Trophoblast cell (in vitro differentiated cells and primary cell): Measurements from ENCODE around the gene ABHD14A.
"Not testable (repeated sequence)": the region's sequence is repeated elsewhere in the genome, so short reads cannot be mapped to it uniquely, and the experiment has no call there.

ENCODE experiments used
- DNase-seq, 2 donors: peaks; one replicate each; pipeline ENCODE4 v3.0.0-alpha.2; 2016
- H2AFZ ChIP-seq: 2 replicates; pipeline ENCODE4 v1.6.1; 2013; ENCODE audit warnings: low read length, moderate library complexity, mild to moderate bottlenecking; ENCODE audit not compliant: insufficient read depth, poor library complexity
- H2AK5ac ChIP-seq: 2 replicates; pipeline ENCODE4 v1.6.1; 2013; ENCODE audit warnings: mild to moderate bottlenecking, low read length
- H2BK120ac ChIP-seq: 2 replicates; pipeline ENCODE4 v1.6.1; 2013; ENCODE audit warnings: low read length, mild to moderate bottlenecking, moderate library complexity; ENCODE audit not compliant: insufficient read depth, poor library complexity
- H2BK12ac ChIP-seq: 2 replicates; pipeline ENCODE4 v1.6.1; 2013; ENCODE audit warnings: mild to moderate bottlenecking, low read length, moderate library complexity
- H2BK5ac ChIP-seq: 2 replicates; pipeline ENCODE4 v1.6.1; 2013; ENCODE audit warnings: low read length, low read depth, moderate library complexity, mild to moderate bottlenecking; ENCODE audit not compliant: poor library complexity
- H3K14ac ChIP-seq: 2 replicates; pipeline ENCODE4 v1.6.1; 2013; ENCODE audit warnings: mild to moderate bottlenecking, low read length
- H3K18ac ChIP-seq: 2 replicates; pipeline ENCODE4 v1.6.1; 2013; ENCODE audit warnings: mild to moderate bottlenecking, low read length
- H3K23ac ChIP-seq: 2 replicates; pipeline ENCODE4 v1.6.1; 2013; ENCODE audit warnings: low read length
- H3K27ac ChIP-seq: 2 replicates; pipeline ENCODE4 v1.5.1; 2013; ENCODE audit warnings: low read depth, mild to moderate bottlenecking, inconsistent platforms, low read length, moderate library complexity
- H3K27me3 ChIP-seq: 2 replicates; pipeline ENCODE4 v1.6.1; 2013; ENCODE audit warnings: inconsistent platforms, mild to moderate bottlenecking, low read length, moderate library complexity; ENCODE audit not compliant: insufficient read depth
- H3K36me3 ChIP-seq, 2 experiments: 1 replicate in 1 of 2; 2 replicates in 1 of 2; pipeline ENCODE4 v1.6.1; 2013; ENCODE audit warnings: low read length in 2 of 2, mild to moderate bottlenecking in 2 of 2, moderate library complexity in 1 of 2; ENCODE audit not compliant: insufficient read depth in 2 of 2, control insufficient read depth in 1 of 2
- H3K4ac ChIP-seq: 2 replicates; pipeline ENCODE4 v1.6.1; 2013; ENCODE audit warnings: low read depth, mild to moderate bottlenecking, low read length, moderate library complexity
- H3K4me1 ChIP-seq, 2 experiments: 1 replicate in 1 of 2; 2 replicates in 1 of 2; pipeline ENCODE4 v1.6.1; 2013; ENCODE audit warnings: low read length in 2 of 2, mild to moderate bottlenecking in 2 of 2, moderate library complexity in 1 of 2; ENCODE audit not compliant: insufficient read depth in 2 of 2, control insufficient read depth in 1 of 2
- H3K4me2 ChIP-seq: 2 replicates; pipeline ENCODE4 v1.6.1; 2013; ENCODE audit warnings: inconsistent platforms, mild to moderate bottlenecking, low read length, moderate library complexity
- H3K4me3 ChIP-seq: 2 replicates; pipeline ENCODE4 v1.5.1; 2013; ENCODE audit warnings: mild to moderate bottlenecking, low read depth, low read length, inconsistent platforms
- H3K79me1 ChIP-seq: one replicate; pipeline ENCODE4 v1.6.1; 2013; ENCODE audit warnings: low read length
- H3K79me2 ChIP-seq: 2 replicates; pipeline ENCODE4 v1.6.1; 2013; ENCODE audit warnings: low read length, mild to moderate bottlenecking; ENCODE audit not compliant: control insufficient read depth, insufficient read depth, poor library complexity
- H3K9ac ChIP-seq: 2 replicates; pipeline ENCODE4 v1.6.1; 2013; ENCODE audit warnings: mild to moderate bottlenecking, low read length
- H3K9me3 ChIP-seq: 2 replicates; pipeline ENCODE4 v1.6.1; 2013; ENCODE audit warnings: low read depth, mild to moderate bottlenecking, control low read depth, inconsistent platforms, low read length; ENCODE audit not compliant: insufficient read depth
- H4K12ac ChIP-seq: 2 replicates; pipeline ENCODE4 v1.6.1; 2013; ENCODE audit warnings: low read depth, mild to moderate bottlenecking, low read length, moderate library complexity
- H4K8ac ChIP-seq: 2 replicates; pipeline ENCODE4 v1.6.1; 2013; ENCODE audit warnings: low read depth, mild to moderate bottlenecking, low read length, moderate library complexity
- H4K91ac ChIP-seq: one replicate; pipeline ENCODE4 v1.6.1; 2013; ENCODE audit warnings: low read depth, mild to moderate bottlenecking, low read length, moderate library complexity
- WGBS: extraction: QIAGEN DNeasy Blood & Tissue Kit; methylation state at CpG from one replicate; pipeline ENCODE4 v1.1.7; 2013; ENCODE audit warnings: missing lambda C conversion rate; ENCODE audit not compliant: insufficient read length, insufficient coverage; ENCODE audit errors: extremely low coverage; 5-methylcytosine and 5-hydroxymethylcytosine counted together

ABHD14A gene

DNA sequence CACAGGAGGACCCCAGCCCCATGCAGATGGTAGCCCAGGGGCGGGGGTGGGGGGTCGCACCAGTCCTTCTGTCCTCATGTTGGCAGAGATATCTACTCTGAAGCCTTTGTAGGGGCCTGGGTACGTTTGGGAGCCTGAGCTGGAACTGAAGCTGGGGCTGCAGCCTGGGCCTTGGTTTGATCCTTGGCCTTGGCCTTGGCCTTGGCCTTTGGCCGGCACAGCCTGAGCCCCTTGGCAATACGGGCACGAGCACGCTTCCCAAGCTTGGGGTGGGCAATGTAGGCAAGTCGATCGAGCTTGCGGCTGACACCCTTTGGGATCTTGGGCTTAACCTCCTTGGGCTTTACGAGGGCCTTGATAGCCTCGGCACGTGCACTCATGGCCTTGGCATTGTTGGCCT, 18.8 kb downstream of the ABHD14A start:
- not testable (repeated sequence) for H3K27ac ChIP-seq, H3K18ac ChIP-seq, H4K8ac ChIP-seq, H2BK5ac ChIP-seq, DNase-seq, H3K79me1 ChIP-seq, H3K9me3 ChIP-seq, H3K4me2 ChIP-seq, H3K9ac ChIP-seq, H4K91ac ChIP-seq, H3K27me3 ChIP-seq, H2AK5ac ChIP-seq, H2AFZ ChIP-seq, H2BK12ac ChIP-seq, H3K14ac ChIP-seq, H3K23ac ChIP-seq, H4K12ac ChIP-seq, H2BK120ac ChIP-seq, H3K4me3 ChIP-seq, H3K4ac ChIP-seq
- H3K79me2 ChIP-seq, result peaks cover 11% of the 10 kb centered on the region
- no CpG with 5 or more reads among the region's 13 CpGs for WGBS
- H3K36me3 ChIP-seq, result peaks cover 32 to 35% of the 10 kb centered on the region in 2 experiments
- peaks cover 13% of the 10 kb centered on the region in 2 experiments for H3K4me1 ChIP-seq

DNA sequence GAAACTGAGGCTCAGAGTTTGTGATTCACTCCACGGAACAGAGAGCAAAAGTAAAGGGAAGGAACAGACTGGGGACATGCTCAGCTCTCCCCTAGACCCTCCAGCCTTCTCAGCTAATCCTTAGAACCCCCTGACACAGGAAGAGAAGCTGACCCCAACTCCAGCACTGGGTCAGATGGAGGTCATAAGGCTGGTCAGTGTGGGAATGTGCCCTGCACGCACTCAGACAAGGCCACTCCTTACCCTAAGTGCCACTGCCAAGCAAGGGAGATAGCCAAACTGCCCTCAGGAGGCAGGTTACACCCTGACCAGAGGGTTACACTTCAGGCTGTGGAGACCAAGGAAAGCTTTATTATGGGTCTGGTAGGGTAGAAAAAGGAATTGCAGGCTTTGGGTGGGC, 19.7 kb downstream of the ABHD14A start:
- peak overlapping the region; percentile 99 for H3K4ac ChIP-seq
- H3K23ac ChIP-seq, result no peak overlapping the region
- peaks cover 11% of the 10 kb centered on the region for H3K79me2 ChIP-seq

DNA sequence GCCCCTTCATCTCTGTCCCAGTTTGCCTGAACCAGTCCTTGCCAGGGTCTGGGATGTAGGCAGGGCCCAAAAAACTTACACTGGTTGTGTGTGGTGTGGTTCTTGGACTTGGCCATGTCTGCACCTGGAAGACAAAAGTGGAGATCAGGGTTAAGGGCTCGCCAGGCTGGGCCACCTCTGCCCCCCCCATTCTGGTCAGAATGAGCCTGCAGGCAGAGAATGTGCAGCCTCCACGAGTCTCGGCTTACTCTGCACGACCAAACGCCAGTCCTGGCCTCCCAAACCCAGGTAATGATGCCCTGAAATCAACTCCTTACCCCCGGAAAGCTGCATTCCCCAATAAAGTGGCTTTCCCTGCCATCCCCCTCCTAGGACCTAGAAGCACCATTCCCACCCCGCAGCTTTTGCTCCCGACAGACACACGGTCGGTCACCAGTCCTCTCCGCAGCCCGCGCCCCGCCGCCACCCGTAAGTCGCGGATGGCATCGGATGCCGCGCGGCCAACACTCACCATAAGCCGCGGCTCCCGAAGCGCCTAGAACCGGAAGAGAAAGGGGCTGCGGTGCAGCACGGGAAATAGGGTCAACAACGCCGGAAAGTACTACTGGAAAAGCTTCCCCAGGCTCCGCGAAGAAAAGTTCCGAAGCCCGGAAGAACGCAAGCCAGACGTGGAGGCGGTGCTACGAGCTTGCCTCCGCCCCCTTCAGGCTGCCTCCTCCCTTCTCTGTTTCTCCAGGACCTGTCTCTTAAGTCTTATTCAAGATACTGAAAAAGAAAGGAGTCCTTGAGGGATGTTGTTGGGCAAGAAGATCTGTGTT, 20.7 kb downstream of the ABHD14A start, which contains the start of gene RPL29:
Gene RPL29, minus strand, starts transcription at position 550 of the 818 bp plus-strand sequence. Its CDS starts 434 bp downstream, at position 116.
- Histone ChIP-seq H2BK5ac (peak within 1 kb of the TSS; percentile 90), H3K27ac (peak within 1 kb of the TSS; percentile 84), H3K4ac (peak within 1 kb of the TSS; percentile 99), H3K36me3 (peaks cover 32 to 33% of the 10 kb centered on the region in 2 experiments), H3K18ac (peak within 1 kb of the TSS; percentile 92), H3K79me1 (peaks cover 8% of the 10 kb centered on the region), H4K8ac (peak within 1 kb of the TSS; percentile 98), H3K23ac (no peak within 1 kb of the TSS), H3K14ac (peak within 1 kb of the TSS; percentile 95), H3K4me1 (peaks cover 13% of the 10 kb centered on the region in 2 experiments), H4K91ac (peak within 1 kb of the TSS; percentile 94), H3K4me3 (peak within 1 kb of the TSS; percentile 95), H2AFZ (peak within 1 kb of the TSS; percentile 84), H3K27me3 (no peaks in the 10 kb centered on the region), H3K9me3 (no peaks in the 10 kb centered on the region), H3K79me2 (peaks cover 11% of the 10 kb centered on the region), H2BK12ac (no peak within 1 kb of the TSS), H3K4me2 (peak within 1 kb of the TSS; percentile 82), H4K12ac (peak within 1 kb of the TSS; percentile 86), H2BK120ac (peak within 1 kb of the TSS; percentile 59), H2AK5ac (peak within 1 kb of the TSS; percentile 93), H3K9ac (peak within 1 kb of the TSS; percentile 94)
- whole genome bisulfite sequencing, result no CpG with 5 or more reads among the region's 40 CpGs
- DNase-seq, result peak; percentile 91 to 97

More for the DNA sequence above, 19.7 kb downstream of the ABHD14A start:
- Histone ChIP-seq H3K4me1 (peaks cover 13% of the 10 kb centered on the region in 2 experiments), H3K36me3 (peaks cover 32 to 33% of the 10 kb centered on the region in 2 experiments), H4K8ac (peak overlapping the region; percentile 41), H3K18ac (peak overlapping the region; percentile 34), H2BK12ac (peak overlapping the region; percentile 33), H3K27me3 (no peaks in the 10 kb centered on the region), H2BK120ac (no peak overlapping the region), H3K14ac (no peak overlapping the region), H3K9me3 (no peaks in the 10 kb centered on the region), H3K27ac (no peak overlapping the region), H3K4me2 (peak overlapping the region; percentile 82), H2AFZ (no peak overlapping the region), H3K79me1 (peaks cover 8% of the 10 kb centered on the region), H2BK5ac (no peak overlapping the region), H4K12ac (peak overlapping the region; percentile 49), H4K91ac (no peak overlapping the region), H3K4me3 (peak overlapping the region; percentile 58), H3K9ac (peak overlapping the region; percentile 94), H2AK5ac (no peak overlapping the region)
- no CpG with 5 or more reads among the region's 2 CpGs for WGBS
- DNase-seq, result no peak

DNA sequence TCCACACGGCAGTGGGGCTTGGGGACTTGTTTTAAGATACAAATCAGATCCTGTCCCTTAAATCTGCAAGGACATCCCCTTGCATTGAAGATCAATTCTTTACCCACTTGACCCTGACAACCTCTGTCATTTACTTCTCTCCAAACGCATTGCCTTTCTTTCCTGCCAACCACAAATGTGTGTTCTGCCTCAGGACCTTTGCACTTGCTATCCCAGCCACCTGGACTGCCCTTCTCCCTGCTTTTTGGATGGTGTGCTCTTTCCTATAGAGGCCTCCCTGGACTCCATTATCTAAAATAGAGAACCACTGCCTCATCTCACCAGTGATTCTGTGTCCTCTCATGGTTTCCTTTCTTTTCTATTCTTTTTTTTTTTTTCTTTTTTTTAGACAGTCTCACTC, 22.3 kb downstream of the ABHD14A start:
- no peak overlapping the region for H3K18ac ChIP-seq
- H3K23ac ChIP-seq, result no peak overlapping the region
- H3K27me3 ChIP-seq, result no peaks in the 10 kb centered on the region
- no peak overlapping the region for H2BK120ac ChIP-seq
- no peak overlapping the region for H2AK5ac ChIP-seq
- peaks cover 13% of the 10 kb centered on the region in 2 experiments for H3K4me1 ChIP-seq
- H3K9ac ChIP-seq, result no peak overlapping the region
- peaks cover 8% of the 10 kb centered on the region for H3K79me1 ChIP-seq
- no peak overlapping the region for H3K4ac ChIP-seq
- H4K8ac ChIP-seq, result no peak overlapping the region
- peaks cover 11% of the 10 kb centered on the region for H3K79me2 ChIP-seq
- H3K9me3 ChIP-seq, result no peaks in the 10 kb centered on the region
- H4K91ac ChIP-seq, result no peak overlapping the region
- no peak overlapping the region for H4K12ac ChIP-seq
- WGBS, result no CpG with 5 or more reads among the region's 2 CpGs
- no peak for DNase-seq
- no peak overlapping the region for H3K4me3 ChIP-seq
- no peak overlapping the region for H3K4me2 ChIP-seq
- no peak overlapping the region for H3K27ac ChIP-seq
- no peak overlapping the region for H2BK5ac ChIP-seq
- no peak overlapping the region for H2AFZ ChIP-seq
- no peak overlapping the region for H2BK12ac ChIP-seq
- H3K14ac ChIP-seq, result no peak overlapping the region
- peaks cover 23 to 24% of the 10 kb centered on the region in 2 experiments for H3K36me3 ChIP-seq
